OCI-LY3 (cell line): ENCODE measurements around the gene ST6GAL1.

ENCODE experiments used
- CTCF ChIP-seq: fragments of 200-600, 300-600 bp; sonication (generic); IDR thresholded peaks from 2 replicates; pipeline ENCODE4 v1.5.1; 2014; ENCODE audit warnings: antibody characterized with exemption, low read length, low read depth
- EZH2phosphoT487 ChIP-seq: fragments of 200-600 bp; shearing (Covaris generic); IDR thresholded peaks from 2 replicates; pipeline ENCODE4 v1.6.1; 2018; ENCODE audit warnings: antibody characterized with exemption, mixed run types, low read depth

DNA sequence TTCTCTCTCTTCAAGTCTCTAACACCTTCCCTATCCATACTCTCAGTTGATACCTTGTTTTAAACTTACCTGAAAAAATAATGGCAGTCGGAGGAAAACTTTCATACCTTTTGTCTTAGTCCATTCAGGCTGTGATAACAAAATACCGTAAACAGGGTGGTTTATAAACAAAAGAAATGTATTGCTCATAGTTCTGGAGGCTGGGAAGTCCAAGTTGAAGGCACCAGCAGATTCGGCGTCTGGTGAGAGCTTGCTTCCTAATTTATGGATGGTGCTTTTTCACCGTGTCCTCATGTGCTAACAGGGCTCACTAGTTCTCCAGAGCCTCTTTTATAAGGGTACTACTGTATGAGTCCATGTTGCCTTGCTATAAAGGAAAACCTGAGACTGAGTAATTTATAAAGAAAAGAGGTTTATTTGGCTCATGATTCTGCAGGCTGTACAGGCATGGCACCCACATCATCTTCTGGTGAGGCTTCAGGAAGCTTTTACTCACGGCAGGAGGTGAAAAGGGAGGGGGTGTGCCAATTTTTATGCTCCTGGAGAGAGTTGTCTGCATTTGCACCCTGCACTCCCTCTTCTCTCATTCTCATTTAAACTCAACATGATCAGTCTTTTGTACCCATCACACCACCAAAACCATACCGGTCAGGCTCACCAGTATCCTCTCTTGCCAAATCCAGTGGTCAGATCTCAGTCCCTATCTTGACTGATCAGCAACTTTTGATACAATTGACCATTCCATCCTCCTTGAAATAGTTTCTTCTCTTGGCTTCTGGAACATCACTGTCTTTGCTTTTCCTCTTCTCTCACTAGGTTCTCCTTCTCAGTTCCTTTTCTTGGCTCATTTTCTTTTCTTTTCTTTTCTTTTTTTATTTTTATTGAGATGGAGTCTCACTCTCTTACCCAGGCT is 21.6 kb downstream of the ST6GAL1 start:
- TF ChIP-seq CTCF (no peak), EZH2phosphoT487 (no peak)
